Fibroblast of skin of right biceps (primary cell): ENCODE data around the gene GPR26.
A peak's percentile ranks its signal among the peaks of the same experiment; 100 is the strongest.

Experiments
- DNase-seq: peaks from one replicate; pipeline ENCODE4 v3.0.0-alpha.2; 2013

The GPR26 gene

GRCh38 chr10:123649676-123650075 is 16.5 kb upstream of the GPR26 start:
- DNase-seq: no peak

DNA sequence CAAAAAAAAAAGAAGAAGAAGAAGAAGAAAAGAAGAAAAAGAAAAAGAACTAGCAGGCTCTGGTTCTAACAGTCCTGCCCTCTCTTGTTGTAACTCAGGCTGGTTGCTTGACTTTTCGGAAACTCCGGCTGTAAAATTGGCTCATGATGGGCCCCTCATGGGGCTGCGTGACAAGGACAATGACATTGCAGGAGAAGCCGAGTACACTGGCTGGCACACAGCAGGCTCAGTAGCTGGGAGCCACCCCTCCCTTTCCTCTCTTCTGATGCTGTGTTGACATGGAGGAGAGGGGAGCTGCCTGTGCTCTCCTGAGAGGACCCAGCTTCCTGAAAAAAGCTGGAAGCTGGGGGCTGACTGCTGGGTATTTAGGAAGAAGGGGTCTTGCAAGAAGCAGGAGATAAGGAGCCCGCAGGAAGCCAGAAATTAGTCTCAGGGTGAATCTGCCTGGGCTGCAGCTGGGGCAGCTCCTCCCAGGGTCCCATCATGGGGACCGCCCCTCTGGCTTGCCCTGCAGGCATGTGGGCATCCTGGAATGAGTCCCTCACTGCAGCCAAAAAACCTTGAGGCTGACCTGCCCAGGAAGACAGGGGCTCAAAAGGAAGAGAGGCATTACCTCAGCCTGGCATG is 14.6 kb upstream of the GPR26 start:
- DNase-seq: no peak

GRCh38 chr10:123655751-123656150 is 10.4 kb upstream of the GPR26 start:
- DNase-seq: peak; percentile 27

GRCh38 chr10:123663522-123663921 is 2.6 kb upstream of the GPR26 start:
- DNase-seq: no peak

DNA sequence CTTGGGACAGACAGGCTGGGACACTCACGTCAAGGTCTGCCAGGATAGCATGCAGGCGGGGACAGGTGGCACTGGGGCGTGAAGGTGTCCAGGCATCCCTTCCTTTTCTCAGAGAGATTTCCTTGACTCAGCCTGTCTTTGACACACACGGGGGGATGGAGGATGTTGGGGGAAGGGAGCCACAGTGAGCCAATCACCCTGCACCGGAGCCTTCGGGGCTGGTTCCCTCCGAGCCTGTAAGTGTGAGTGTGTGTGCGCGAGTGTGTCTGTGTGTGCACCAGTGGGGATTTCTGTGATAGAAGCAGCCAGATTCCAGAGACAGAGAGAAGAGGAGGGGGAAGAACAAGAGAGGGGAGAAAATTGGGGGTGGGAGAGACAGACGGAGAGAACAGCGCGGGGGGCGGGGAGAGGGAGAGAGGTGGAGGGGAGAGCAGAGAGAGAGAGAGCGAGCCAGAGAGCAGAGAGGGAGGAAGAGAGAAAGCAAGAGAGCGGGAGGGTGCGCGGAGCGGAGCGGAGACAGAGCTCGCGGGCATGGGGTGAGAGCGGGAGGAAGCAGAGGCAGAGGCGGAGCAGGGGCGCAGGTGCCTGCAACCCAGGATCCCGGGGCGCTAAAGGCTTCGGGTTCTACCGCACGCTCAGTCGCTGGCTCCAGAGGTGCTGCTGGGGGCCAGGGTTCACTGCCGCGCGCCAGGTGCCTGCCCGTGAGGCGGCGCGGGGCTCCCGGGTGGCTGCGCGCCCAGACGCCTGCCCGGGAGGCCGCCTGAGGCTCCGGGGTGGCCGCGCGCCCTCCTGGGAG is 466 bp upstream of the GPR26 start:
- DNase-seq: no peak

- DNase-seq: peak; percentile 31
Measured at GRCh38 chr10:123669886-123670285, 3.7 kb downstream of the GPR26 start.

DNA sequence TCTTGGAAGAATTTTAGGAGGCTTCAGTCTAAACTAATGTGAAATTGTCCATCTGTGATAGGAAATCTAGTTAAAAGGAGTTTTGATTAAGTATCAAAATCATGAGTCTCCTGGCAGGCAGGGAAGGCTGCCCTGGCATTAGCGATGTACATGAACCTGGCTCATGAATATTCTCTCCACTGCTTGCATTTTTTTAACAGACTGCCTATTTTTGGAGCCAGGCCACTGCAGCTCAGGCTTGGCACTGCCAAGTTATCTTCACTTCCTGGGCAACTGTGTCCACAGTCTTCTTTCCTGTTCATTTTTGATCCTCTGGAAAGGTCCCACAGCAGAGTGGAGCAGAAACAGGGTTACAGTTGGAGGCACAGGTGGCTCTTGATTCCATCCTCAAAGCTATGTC is 7.0 kb downstream of the GPR26 start:
- DNase-seq: no peak

- no peak for DNase-seq
Measured at GRCh38 chr10:123674741-123675140, 8.6 kb downstream of the GPR26 start.

GRCh38 chr10:123675811-123676210 is 9.7 kb downstream of the GPR26 start:
- no peak for DNase-seq

DNA sequence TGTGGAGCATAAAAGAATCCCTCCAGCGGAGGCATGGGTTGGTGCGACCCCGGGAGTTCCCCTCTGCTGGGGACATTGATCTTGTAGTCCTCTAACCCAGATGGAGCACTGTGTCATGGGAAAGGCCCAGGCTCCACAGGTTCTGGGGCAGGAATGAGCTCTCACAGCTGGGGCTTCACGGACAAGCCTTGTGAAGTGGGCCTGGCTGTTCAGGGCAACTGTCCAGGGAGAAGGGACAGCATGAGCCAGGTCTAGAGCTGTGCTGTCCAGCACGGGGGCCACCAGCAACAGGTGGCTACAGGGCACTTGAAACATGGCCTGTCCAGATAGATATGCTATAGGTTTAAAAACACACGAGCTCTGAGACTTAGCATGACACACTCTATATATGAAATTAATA is 11.4 kb downstream of the GPR26 start:
- DNase-seq: no peak

- DNase-seq: no peak
Measured at GRCh38 chr10:123678376-123678775, 12.2 kb downstream of the GPR26 start.

- DNase-seq: no peak
Measured at GRCh38 chr10:123681285-123681684, 15.1 kb downstream of the GPR26 start.

- DNase-seq: no peak
Measured at GRCh38 chr10:123682477-123682876, 16.3 kb downstream of the GPR26 start.

GRCh38 chr10:123683459-123683858 is 17.3 kb downstream of the GPR26 start:
- no peak for DNase-seq

DNA sequence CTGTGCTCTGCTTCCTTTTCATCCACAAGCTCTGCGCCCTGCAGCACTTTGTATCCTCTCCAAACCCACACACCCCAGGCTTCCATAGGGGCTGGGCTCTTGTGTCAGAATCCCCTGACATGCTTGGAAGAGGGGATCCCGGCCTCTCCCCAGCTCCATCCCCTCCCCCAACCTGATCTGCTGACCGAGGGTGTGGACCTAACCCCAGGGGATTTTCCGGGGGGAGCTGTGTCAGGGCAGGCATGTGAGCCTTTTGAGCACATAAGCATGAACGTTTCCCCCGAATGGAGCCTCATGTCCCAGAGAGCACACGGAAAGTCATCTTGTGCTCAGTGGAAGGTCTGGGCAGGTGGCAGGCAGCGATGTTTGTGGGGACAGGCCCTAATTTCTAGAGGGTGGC is 17.7 kb downstream of the GPR26 start:
- no peak for DNase-seq

DNA sequence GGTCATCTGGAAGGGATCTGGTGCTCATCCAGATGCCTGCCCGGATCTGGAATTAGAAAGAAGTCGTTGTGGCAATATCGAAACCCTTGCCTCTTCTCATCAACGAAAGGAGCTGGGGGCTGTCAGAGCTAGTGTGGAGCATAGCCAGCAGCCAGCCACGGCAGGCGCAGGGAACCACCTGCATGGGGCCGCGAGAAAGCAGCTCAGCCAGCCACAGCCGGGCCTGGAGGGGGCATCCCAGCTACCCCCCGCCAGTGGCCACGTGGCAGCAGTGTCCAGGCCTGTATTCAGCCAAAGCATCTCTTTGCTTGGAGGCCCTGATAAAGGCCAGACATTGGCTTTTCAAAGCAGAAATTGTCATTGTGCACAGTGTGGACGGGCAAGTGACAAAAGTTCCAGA is 19.1 kb downstream of the GPR26 start:
- no peak for DNase-seq

GRCh38 chr10:123687758-123688157 is 21.6 kb downstream of the GPR26 start:
- no peak for DNase-seq

- DNase-seq: no peak
Measured at GRCh38 chr10:123689880-123690279, 23.7 kb downstream of the GPR26 start.

DNA sequence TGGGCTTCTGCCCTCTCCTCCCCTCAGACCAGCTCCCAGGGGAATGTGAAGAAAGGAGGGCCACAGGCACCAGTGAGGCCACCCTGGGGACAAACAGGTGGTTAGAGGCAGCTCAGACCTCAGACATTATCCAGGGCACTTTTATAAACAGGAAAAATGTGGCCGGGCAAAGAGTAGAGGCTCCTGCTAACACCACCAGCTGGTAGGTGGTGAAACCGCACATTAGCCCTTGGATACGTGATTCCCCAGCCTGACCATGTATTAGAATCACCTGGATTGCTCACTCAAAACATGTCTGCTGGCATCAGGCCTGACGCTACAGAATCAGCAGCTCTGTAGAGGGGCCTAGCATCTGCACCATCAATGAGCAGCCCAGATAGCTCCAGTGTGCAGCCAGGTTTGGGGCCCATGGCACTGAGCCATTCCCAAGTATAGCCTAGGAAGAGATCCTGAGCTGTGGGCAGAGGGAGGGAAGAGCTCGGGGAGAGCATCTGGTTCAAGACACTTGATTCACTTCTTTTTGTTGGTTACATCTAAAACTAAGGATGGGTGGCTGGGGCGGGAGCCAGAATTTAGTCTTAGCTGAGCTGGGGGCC is 37.1 kb downstream of the GPR26 start:
- no peak for DNase-seq

DNA sequence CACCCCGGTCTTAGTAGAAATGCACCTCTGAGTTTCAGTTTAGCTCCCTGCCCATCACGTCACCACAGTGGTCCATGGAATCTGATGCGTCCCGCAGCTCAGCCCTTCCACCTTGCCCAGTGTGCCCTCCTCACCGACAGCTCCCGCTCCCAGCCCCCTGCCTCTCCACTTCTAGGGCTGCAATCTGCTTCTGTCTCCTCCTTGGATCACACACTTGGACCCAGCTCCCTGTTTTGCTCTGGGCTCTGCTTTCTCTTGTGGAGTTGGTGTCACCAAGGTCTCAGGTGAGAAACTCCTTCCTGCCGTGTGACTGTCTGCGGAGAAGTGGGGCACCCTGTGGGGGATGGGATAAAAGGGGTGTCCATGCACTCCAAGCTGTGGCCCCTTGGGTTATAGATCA is 37.9 kb downstream of the GPR26 start:
- no peak for DNase-seq

- no peak for DNase-seq
Measured at GRCh38 chr10:123704812-123705211, 38.7 kb downstream of the GPR26 start.

DNA sequence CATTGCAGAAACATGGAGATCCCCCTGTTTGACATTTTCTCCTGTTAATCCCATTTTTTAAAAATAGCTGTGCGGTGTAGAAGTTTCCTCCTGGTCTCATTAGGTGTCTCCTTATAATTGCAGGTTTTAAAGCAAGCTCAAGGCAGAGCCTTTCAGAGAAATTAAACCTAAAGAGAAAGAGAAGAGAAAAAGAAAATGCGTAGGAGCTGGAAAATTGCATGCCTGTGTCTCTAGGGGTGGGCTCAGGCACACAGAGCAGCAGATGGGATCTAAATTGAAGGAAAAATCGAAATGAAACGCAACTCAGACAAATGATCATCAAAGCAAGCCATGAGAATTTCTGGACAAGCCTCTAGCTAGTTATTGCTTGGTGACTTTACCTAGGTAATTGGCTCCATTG is 40.1 kb downstream of the GPR26 start:
- DNase-seq: no peak

DNA sequence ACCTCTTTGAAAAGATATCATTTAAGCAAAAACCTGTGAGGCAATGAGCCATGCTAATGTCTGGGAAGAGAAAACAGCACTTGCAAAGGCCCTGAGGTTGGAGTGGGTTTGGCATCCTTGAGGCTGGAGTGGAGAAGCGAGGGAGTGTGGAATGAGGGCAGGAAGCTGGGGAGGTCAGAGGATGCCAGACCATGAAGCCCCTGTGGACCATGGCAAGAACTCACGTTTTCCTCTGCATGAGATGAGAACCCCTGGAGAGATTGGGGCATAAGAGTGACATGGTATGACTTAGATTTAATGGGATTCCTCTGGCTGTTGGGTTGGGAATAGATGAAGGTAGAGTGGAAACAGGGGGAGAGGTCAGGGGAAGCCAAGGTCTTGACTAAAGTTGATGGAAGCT is 49.4 kb downstream of the GPR26 start:
- DNase-seq: no peak

GRCh38 chr10:123717336-123717735 is 51.2 kb downstream of the GPR26 start:
- no peak for DNase-seq
